ENCODE measurements around the gene EXPH5.

Gene EXPH5

GRCh38 chr11:108561535-108561991 lies 32.0 kb downstream of the EXPH5 start:
- DNase-seq: no peak

DNA sequence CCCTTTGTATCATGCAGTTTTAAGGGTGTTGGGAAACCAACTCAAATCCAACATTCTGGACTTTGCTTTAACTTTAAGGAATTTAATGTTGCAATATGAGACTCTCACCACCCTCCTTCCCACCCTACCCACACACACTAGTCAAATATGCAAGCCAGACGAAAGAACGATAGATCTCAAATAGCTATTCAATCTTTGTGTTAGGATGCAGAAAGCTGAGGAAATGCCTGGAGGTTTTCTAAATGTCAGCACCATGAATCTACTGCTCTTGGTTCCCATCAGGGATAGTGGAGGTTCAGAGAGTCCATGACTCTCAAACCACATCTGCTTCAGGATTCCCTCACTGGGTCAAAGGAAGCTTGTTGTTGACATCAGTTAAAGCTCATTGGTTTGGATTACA lies 33.7 kb downstream of the EXPH5 start:
- no peak for DNase-seq

GRCh38 chr11:108559340-108559739 lies 34.2 kb downstream of the EXPH5 start:
- no peak for DNase-seq

DNA sequence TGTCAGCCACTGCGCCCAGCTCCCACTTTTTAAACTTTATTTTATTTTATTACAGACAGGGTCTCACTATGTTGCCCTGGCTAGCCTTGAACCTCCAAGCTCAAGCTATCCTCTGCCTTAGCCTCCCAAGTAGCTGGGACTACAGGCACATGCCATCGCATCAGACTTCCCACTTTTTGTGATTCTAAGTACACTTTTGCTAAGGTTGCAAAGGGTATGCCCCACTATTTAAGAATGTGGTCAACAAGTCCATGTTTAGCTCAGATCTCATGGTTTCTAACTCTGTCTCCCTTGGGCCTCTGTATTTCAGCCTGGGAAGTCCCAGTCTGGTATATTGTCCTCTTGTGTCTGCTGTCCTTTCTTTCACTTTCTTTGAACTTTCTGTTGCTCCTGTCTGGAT lies 35.3 kb downstream of the EXPH5 start:
- DNase-seq: no peak

DNA sequence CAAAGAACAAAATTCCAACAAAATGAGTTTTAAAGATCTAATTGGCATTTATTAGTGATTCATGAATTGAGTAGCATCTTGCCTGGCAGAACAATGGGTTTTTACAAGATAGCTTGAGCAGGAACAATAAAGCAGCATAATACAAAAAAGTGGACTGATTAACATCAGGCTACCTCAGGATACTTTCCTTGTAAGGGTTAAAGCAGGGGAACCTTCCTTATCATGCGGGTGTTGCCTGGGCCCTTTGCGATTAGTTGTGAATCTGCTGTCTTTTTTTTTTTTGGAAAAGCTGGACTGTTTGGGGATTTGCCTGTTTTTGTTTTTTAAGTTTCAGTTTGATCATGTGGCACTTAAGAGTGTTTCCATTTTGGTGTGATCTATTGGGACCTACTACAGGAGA lies 37.5 kb downstream of the EXPH5 start:
- no peak for DNase-seq

DNA sequence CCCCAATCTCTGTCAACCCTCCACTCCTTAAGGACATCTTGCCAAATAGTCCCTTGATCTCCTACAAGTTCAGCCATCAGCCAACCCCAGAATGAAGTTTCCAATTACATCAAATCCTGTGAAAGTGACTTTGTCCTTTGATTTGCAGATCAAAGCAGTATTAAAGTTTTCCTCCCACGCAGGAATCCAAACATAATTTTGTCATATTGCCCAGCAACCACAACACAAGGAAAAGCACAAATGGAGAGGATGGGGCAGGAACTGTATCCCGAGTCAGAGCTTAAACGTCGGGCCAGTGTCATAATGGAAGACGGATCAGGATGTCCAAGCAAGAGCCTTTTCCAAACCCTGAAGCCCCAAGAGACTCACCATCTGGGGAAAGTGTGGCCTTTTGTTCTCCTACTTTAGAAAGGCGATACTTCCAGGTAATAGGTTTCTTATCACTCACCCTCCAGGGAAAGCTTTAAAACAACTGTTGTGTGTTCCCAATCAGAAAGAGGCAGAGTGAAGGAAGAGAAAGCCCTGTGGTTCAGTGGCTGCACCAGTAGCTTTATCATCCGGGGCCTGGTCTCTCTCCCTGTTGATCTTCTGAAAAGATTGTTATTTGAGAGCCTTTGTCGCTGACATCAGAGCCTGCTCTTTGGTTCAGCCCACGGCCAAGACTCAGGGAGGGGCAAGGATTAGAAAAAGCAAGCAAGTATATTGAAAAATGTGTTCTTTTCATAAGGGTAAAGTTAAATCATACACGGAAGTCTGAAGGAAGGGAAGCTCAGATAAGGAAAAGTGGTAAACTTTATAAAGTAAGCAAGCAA lies 41.7 kb downstream of the EXPH5 start:
- DNase-seq: no peak

DNA sequence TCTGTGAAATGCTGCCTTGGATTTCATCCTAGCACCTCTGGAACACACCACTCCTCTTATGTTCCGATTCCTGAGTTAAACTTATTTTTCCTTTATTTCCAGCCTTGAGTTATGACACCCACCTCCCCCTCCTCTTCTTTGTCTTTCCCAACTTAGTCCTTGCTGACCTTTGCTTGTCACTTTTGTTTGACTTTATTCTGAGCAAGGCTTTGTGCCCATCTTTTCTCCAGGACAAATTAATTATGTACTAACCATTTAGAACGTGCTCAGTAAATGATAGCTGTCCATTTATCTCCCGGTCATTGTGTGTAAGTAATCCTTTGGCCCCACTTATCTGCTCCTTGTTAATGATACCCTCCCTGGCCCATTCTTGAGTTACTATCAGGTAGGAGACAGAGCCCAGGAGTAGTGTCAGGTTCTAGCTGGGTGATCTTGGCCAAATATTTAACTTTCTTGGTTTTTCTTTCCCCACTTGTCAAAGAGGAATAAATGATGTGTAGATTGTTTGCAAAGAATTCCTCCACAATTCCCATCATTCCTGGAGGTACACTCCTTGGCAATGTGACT lies 44.2 kb downstream of the EXPH5 start:
- no peak for DNase-seq

- DNase-seq: no peak
Observed at GRCh38 chr11:108545909-108546501, 47.6 kb downstream of the EXPH5 start.

DNA sequence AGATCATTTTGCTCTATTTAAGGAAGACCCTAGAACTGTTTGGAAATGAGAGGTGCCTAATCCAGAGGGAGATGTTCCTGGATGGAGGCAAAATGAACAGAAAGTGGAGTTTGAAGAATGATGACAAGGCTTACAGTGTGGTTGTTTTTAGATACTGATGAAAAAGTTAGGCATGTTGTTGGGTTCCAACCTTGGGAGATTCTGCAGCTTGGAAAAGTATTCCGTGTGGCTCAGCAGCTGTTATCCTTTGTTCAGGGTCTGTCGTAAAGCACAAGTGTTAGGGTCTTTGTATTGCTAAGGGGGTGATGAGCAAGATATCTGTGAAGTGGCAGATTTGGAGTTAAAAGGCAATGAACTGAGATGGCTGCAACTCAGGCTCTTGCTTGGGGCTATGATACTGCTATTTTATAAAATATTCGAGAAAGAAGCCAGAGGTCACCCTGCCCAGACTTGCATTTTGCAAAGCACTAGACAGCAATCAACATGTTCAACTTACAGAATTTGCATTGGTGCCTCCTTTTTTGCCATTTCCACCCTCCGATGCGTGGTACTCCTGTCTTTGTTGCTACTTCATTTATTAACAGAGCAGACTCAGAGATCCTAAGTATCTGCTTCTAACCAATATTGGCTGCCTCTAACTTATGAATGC lies 50.1 kb downstream of the EXPH5 start:
- DNase-seq: no peak

DNA sequence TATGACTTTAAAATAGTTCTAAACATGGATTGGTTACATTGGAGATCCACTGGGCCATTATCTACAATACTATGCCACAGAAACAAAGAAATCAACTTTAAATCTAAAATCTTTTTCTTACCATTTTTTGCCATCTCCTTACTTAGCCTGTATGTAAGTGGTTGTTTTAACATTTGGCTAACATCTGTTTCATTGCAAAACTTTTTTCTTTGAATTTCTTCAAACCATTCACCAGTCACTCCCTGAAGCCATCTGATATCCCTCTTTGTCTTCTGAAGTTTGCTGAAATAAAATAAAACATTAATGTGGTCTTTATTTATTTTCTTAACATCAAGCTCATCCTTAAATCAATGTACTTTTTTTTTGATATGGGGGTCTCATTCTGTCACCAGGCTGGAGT lies 52.0 kb downstream of the EXPH5 start:
- no peak for DNase-seq

DNA sequence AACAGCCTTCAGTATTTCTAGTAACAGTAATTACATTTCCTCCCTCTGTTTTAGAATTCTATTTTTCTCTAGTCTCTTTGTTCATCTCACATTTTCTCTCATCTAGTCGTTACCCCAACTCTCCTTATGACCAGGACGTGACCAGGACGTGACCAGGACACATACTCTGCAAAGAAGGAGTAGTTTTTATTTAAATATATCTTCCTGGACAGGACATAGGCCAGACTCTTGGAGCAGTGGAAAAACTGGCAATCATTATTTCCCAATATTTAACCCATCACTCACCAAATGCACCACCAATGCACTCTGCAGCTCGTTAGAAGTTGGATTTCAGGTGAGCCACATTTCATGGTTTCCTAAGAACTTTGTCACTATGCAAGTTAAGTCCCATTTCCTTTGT lies 55.1 kb downstream of the EXPH5 start:
- no peak for DNase-seq

DNA sequence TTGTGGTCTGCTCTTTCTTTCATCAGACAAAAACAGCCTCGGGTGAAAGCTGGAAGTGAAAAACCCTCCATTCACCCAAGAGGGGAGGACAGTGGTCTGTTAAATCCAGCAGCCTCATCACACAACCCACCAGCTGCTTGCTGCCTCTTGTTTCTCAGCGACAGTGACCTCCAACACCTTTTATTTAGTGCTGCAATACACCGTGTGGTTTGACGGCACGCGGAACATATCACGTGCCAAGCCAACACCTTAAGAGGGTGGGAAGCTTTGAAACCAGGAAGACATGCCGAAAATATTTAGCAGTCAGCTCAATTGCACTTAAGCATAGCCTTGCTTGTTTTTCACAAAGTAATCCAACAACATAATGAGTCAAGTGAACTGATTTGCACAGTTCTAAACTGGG lies 55.5 kb downstream of the EXPH5 start:
- DNase-seq: no peak

DNA sequence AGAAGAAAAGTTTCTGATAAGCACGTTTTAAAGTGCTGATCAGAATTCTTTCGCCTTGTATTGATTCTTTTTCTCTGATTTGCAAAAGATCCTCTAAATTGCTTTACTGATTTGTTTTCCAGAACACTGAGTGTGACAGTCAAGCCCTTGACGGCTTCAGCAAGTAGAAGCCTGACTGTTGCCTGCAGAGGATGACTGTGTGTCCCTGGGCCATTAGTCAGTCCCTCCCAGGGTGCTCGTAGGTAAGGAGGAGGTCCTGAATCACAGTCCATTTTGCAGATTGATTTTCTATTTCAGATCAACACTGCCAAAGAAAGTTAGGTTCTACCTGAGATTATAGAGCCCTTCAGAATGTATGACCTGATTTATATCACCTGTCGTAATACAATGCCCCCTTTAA lies 56.8 kb downstream of the EXPH5 start:
- no peak for DNase-seq

- DNase-seq: no peak
Observed at GRCh38 chr11:108535384-108535955, 58.1 kb downstream of the EXPH5 start.

- no peak for DNase-seq
Observed at GRCh38 chr11:108534274-108534882, 59.2 kb downstream of the EXPH5 start.

DNA sequence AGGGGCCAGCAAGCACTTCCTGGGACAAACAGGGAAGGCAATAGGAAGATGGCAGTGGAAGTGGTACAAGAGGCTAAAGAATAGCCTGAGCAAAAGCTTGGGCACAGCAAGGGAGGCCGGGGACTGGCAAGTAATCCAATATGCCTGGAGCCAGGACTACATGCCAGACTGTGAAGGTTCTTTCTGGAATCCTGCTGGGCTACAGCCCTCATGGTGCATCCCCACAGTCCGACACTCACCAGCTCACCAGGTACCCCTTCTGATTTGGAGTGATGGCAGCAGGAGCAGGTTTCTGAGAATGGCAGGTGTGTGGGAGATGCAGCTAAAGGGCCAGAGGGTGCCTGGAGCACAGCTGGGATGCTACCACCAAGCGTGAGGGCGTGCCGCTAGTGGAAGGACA lies 63.1 kb downstream of the EXPH5 start:
- no peak for DNase-seq

DNA sequence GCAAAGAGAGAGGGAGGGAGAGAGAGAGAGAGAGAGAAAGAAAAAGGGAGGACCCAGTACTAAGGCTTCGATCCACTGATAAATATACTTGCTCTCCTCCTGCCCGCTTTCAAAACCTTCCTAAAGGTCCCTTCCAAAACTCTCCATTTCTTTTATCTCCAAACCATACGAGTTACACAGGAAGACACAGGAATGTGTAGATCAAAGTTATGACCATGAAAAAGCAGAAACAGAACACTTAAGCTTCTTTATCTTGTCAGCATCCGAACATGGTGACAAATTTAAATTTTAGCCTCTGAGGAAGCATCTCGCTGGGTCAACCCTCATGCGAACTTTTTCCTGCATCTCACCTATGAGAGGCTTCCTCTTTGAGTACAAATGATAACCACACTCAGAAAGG lies 66.2 kb downstream of the EXPH5 start:
- DNase-seq: no peak

DNA sequence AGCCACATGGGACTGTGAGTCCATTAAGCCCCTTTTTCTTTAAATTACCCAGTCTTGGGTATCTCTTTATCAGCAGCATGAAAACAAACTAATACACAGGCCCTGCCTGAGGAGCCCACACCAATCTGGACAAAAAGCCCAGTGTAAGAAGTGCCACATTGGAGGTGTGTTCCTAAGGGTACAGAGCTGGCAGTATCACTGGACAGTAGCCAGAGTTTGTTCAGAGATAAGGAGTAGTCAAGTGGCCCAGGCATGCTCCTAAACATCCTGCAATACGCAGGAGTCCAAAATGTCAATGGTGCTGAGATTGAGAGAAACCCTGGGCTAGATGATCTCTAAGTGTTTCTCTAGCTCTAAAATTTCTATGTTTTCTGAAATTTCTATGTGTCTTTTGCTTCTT lies 68.4 kb downstream of the EXPH5 start:
- DNase-seq: no peak

DNA sequence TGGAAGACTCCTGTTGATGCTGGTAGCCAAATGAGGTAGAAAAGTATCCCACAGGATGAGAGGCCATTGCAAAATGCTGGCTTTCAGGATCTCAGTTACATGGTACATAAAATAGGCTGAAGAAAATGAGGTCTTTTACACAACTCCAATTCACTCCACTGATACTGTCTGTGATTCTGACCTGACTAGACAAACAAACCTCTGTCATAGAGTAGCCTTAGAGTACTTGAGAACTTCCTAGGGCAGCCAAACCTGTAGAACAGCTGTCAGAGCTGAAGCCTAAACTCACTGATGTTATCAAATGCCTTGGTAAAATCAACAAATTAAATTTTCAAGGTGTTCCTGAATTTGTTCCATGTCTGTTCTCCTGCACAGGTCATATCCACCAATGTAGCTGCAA lies 69.1 kb downstream of the EXPH5 start:
- no peak for DNase-seq

- DNase-seq: no peak
Observed at GRCh38 chr11:108522318-108522717, 71.2 kb downstream of the EXPH5 start.

GRCh38 chr11:108518581-108518980 lies 75.0 kb downstream of the EXPH5 start:
- no peak for DNase-seq

DNA sequence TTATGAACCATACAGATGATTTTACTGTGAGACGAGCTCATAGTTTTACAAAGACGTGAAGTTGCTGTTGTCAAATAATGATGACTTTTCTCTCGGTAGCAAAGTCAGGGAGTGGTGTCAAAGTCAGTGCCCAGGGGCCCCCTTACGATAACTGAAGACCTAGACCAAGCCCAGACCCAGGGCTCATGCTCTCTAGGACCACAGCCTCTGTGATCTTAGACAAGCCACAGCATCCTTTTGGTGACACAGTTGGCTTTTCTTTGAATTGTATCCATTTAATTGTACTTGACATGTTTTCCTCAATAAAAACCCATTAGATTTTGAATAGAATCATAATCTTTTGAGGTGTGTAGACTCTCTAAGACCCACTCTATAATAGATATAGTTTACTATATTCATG lies 77.4 kb downstream of the EXPH5 start:
- DNase-seq: no peak

Data from hypothalamus (tissue), 51 donors.